Measurements from ENCODE around the gene NECTIN4.

The NECTIN4 gene

DNA sequence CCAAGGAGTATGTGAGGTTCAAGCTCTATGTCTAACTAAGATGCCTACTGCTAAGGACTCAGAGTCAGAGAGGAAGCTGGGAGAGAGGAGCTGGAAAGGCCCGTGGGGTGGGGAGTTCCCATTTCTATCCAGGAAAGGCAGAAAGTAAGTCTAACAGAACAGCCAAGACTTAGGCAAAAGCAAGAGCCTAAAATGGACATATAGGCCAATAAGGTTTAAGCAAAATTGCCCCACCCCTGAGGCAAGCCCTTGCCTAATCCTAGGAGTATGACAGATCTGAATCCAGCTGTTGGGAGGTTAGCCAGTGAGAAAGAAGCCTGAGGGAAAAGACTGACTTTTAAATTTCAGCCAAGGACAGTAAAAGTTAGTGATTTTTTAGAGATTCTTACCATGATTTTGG, 7.2 kb upstream of the NECTIN4 start:
- TF ChIP-seq, protein P1, sequence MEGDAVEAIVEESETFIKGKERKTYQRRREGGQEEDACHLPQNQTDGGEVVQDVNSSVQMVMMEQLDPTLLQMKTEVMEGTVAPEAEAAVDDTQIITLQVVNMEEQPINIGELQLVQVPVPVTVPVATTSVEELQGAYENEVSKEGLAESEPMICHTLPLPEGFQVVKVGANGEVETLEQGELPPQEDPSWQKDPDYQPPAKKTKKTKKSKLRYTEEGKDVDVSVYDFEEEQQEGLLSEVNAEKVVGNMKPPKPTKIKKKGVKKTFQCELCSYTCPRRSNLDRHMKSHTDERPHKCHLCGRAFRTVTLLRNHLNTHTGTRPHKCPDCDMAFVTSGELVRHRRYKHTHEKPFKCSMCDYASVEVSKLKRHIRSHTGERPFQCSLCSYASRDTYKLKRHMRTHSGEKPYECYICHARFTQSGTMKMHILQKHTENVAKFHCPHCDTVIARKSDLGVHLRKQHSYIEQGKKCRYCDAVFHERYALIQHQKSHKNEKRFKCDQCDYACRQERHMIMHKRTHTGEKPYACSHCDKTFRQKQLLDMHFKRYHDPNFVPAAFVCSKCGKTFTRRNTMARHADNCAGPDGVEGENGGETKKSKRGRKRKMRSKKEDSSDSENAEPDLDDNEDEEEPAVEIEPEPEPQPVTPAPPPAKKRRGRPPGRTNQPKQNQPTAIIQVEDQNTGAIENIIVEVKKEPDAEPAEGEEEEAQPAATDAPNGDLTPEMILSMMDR (IDR thresholded peaks at IDR 0.05; ENCODE audit: insufficient read depth, low read length, poor library complexity, severe bottlenecking): no peak
- TF ChIP-seq EZH2phosphoT487 (conservative IDR thresholded peaks at IDR 0.05; ENCODE audit: low read length): no peak
- Histone ChIP-seq H3F3A (ENCODE audit: insufficient read depth) (no peaks in the 10 kb centered on the region), H4K20me1 (ENCODE audit: low read depth, low read length) (no peaks in the 10 kb centered on the region), H3K36me3 (ENCODE audit: low read length) (0 out of 2 replicates have a peak, but pooled peaks cover 3% of the 10 kb centered on the region), H3K9me3 (ENCODE audit: insufficient read depth, low read length) (no peaks in the 10 kb centered on the region), H3K27ac (ENCODE audit: low read depth, low read length) (no peak overlapping the region), H3K9me2 (replicated peaks; ENCODE audit: insufficient read depth, low read length) (no peaks in the 10 kb centered on the region), H3K4me3 (ENCODE audit: insufficient read depth, low read length, poor library complexity, severe bottlenecking) (no peak overlapping the region), H3K79me2 (ENCODE audit: insufficient read depth, low read length) (no peaks in the 10 kb centered on the region), H3K4me2 (ENCODE audit: low read depth, low read length, poor library complexity, severe bottlenecking) (no peak overlapping the region), H3K27me3 (ENCODE audit: low read length) (no peaks in the 10 kb centered on the region), H3K9ac (ENCODE audit: low read length) (no peak overlapping the region), H2AFZ (ENCODE audit: low read depth, low read length, severe bottlenecking) (no peak overlapping the region)

DNA sequence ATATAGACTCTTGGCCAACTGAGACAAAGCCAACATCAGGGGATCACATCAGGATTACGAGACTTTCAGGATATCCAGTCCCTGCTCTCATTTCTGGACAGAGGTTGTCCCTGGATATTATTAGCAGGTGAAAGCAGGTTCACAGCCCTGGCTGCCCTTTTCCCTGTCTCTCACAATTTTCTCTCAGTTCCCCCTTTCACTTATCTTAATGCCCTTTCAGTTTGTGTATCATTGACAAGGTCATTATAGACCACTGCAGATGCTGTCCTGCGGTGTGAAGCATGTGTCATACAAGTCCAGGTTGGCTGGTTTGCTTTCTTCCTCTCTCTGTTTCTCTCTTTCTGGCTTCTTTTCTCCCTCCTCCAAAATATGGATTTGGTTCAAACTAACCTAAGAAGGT, 6.7 kb upstream of the NECTIN4 start:
- no peaks in the 10 kb centered on the region for H3K9me2 ChIP-seq (replicated peaks; ENCODE audit: insufficient read depth, low read length)
- H3K4me2 ChIP-seq (ENCODE audit: low read depth, low read length, poor library complexity, severe bottlenecking): no peak overlapping the region
- H3K9ac ChIP-seq (ENCODE audit: low read length): no peak overlapping the region
- no peak overlapping the region for H3K27ac ChIP-seq (ENCODE audit: low read depth, low read length)
- no peaks in the 10 kb centered on the region for H4K20me1 ChIP-seq (ENCODE audit: low read depth, low read length)
- H3K9me3 ChIP-seq (ENCODE audit: insufficient read depth, low read length): no peaks in the 10 kb centered on the region
- 0 out of 2 replicates have a peak, but pooled peaks cover 3% of the 10 kb centered on the region for H3K36me3 ChIP-seq (ENCODE audit: low read length)
- no peaks in the 10 kb centered on the region for H3K79me2 ChIP-seq (ENCODE audit: insufficient read depth, low read length)
- H2AFZ ChIP-seq (ENCODE audit: low read depth, low read length, severe bottlenecking): no peak overlapping the region
- H3K27me3 ChIP-seq (ENCODE audit: low read length): no peaks in the 10 kb centered on the region
- H3K4me3 ChIP-seq (ENCODE audit: insufficient read depth, low read length, poor library complexity, severe bottlenecking): no peak overlapping the region
- TF ChIP-seq, protein P1 (IDR thresholded peaks at IDR 0.05; ENCODE audit: insufficient read depth, low read length, poor library complexity, severe bottlenecking): no peak
- no peak for TF ChIP-seq EZH2phosphoT487 (conservative IDR thresholded peaks at IDR 0.05; ENCODE audit: low read length)
- no peaks in the 10 kb centered on the region for H3F3A ChIP-seq (ENCODE audit: insufficient read depth)

DNA sequence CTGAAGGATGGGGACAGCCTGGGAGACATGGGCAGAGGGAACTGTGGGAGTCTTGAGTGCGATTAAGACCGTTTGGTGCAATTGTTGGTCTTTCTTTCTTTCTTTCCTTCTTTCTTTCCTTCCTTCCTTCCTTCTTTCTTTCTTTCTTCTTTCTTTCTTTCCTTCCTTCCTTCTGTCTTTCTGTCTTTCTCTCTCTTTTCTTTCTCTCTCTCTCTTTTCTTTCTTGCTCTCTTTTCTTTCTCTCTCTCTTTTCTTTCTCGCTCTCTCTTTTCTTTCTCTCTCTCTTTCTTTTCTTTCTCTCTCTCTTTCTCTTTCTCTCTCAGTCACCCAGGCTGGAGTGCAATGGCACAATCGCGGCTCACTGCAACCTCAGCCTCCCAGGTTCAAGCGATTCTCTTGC, 5.9 kb upstream of the NECTIN4 start:
- TF ChIP-seq EZH2phosphoT487 (conservative IDR thresholded peaks at IDR 0.05; ENCODE audit: low read length): no peak
- TF ChIP-seq, protein P1 (IDR thresholded peaks at IDR 0.05; ENCODE audit: insufficient read depth, low read length, poor library complexity, severe bottlenecking): no peak
- no peaks in the 10 kb centered on the region for H3K9me2 ChIP-seq (replicated peaks; ENCODE audit: insufficient read depth, low read length)

More for the DNA sequence above, 5.9 kb upstream of the NECTIN4 start:
- no peaks in the 10 kb centered on the region for H3K36me3 ChIP-seq (ENCODE audit: low read length)
- no peaks in the 10 kb centered on the region for H3K79me2 ChIP-seq (ENCODE audit: insufficient read depth, low read length)
- no peak overlapping the region for H3K4me3 ChIP-seq (ENCODE audit: insufficient read depth, low read length, poor library complexity, severe bottlenecking)
- no peaks in the 10 kb centered on the region for H3F3A ChIP-seq (ENCODE audit: insufficient read depth)
- no peak overlapping the region for H2AFZ ChIP-seq (ENCODE audit: low read depth, low read length, severe bottlenecking)
- no peaks in the 10 kb centered on the region for H3K9me3 ChIP-seq (ENCODE audit: insufficient read depth, low read length)
- H3K27me3 ChIP-seq (ENCODE audit: low read length): no peaks in the 10 kb centered on the region
- no peak overlapping the region for H3K27ac ChIP-seq (ENCODE audit: low read depth, low read length)
- no peaks in the 10 kb centered on the region for H4K20me1 ChIP-seq (ENCODE audit: low read depth, low read length)
- no peak overlapping the region for H3K4me2 ChIP-seq (ENCODE audit: low read depth, low read length, poor library complexity, severe bottlenecking)
- no peak overlapping the region for H3K9ac ChIP-seq (ENCODE audit: low read length)
